Upper lobe of left lung (tissue), 4 donors: ENCODE measurements around the gene PLEKHM2.

ENCODE experiments used
- CTCF ChIP-seq, 6 experiments: fragments of 450-650 bp in 4 of 6; fragments of 200-600 bp in 2 of 6; sonication (generic) in 2 of 6; IDR thresholded peaks; one replicate each; pipeline ENCODE4 v1.5.1; 2016 to 2019; ENCODE audit warnings: antibody characterized with exemption in 6 of 6
- POLR2AphosphoS5 ChIP-seq, 2 donors: sonication (generic); formaldehyde crosslinking; IDR thresholded peaks; one replicate each; pipeline ENCODE4 v1.5.1; 2017; ENCODE audit warnings: antibody characterized with exemption in 2 of 2

GRCh38 chr1:15684468-15685291, 560 bp downstream of the PLEKHM2 start:
- peak in 1 of 2 donors; percentile 23 for TF ChIP-seq POLR2AphosphoS5 (IDR thresholded peaks at IDR 0.05)
- peak in 2 of 6 experiments; percentile 10 to 55 for TF ChIP-seq CTCF (IDR thresholded peaks at IDR 0.05)
